Spinal cord (tissue), 10 donors: ENCODE results near the gene TNIK. TPM values are rescaled to one million over a fixed set of nuclear protein-coding genes. Genes with fewer than 3 reads are reported as not detected.

Experiments
- DNase-seq, 6 donors: peaks; one replicate each; pipeline versions ENCODE4 v3.0.0 to v3.0.0-alpha.2; 2013 to 2015; ENCODE audit warnings: low spot score in 6 of 6, low read depth in 4 of 6
- H3K27ac ChIP-seq: one replicate; pipeline ENCODE4 v1.5.1; 2013; ENCODE audit warnings: low read depth, low read length, control low read depth
- H3K27me3 ChIP-seq: one replicate; pipeline ENCODE4 v1.6.1; 2013; ENCODE audit warnings: low read length; ENCODE audit not compliant: control insufficient read depth, insufficient read depth
- H3K36me3 ChIP-seq: one replicate; pipeline ENCODE4 v1.6.1; 2013; ENCODE audit warnings: low read length; ENCODE audit not compliant: control insufficient read depth, insufficient read depth
- H3K4me1 ChIP-seq: one replicate; pipeline ENCODE4 v1.6.1; 2013; ENCODE audit warnings: low read length; ENCODE audit not compliant: control insufficient read depth, insufficient read depth
- H3K4me3 ChIP-seq: one replicate; pipeline ENCODE4 v1.5.1; 2013; ENCODE audit warnings: low read depth, low read length, control low read depth
- H3K9me3 ChIP-seq: one replicate; pipeline ENCODE4 v1.6.1; 2013; ENCODE audit warnings: low read length; ENCODE audit not compliant: control insufficient read depth, insufficient read depth
- WGBS: methylation state at CpG from one replicate; pipeline ENCODE4 v1.1.5; 2013; ENCODE audit warnings: missing lambda C conversion rate; ENCODE audit not compliant: insufficient coverage; 5-methylcytosine and 5-hydroxymethylcytosine counted together
- polyA plus RNA-seq, 2 donors: library from polyadenylated mRNA; unstranded; fragments of 120-200 nt; gene quantifications; one replicate each; pipeline ENCODE4 v1.2.1, GENCODE V29; 2013; ENCODE audit not compliant: insufficient read length in 2 of 2
- small RNA-seq: library from RNA; depleted of rRNA; stranded (forward); fragments of <200 nt; gene quantifications from one replicate; pipeline ENCODE3, GENCODE V24; 2014; ENCODE audit warnings: low replicate concordance
- total RNA-seq, 2 donors: library from RNA; depleted of rRNA in 1 of 2; stranded (reverse); fragments of 120-200 nt in 1 of 2; fragments of >200 nt in 1 of 2; gene quantifications; one replicate each; pipeline versions ENCODE4 v1.2.3 to v1.2.4, GENCODE V29; 2013 to 2014
- donor health status: healthy.

Gene TNIK
- total and polyA plus RNA-seq, 4 donors = 38.3 to 105 (median 88.5) TPM

DNA sequence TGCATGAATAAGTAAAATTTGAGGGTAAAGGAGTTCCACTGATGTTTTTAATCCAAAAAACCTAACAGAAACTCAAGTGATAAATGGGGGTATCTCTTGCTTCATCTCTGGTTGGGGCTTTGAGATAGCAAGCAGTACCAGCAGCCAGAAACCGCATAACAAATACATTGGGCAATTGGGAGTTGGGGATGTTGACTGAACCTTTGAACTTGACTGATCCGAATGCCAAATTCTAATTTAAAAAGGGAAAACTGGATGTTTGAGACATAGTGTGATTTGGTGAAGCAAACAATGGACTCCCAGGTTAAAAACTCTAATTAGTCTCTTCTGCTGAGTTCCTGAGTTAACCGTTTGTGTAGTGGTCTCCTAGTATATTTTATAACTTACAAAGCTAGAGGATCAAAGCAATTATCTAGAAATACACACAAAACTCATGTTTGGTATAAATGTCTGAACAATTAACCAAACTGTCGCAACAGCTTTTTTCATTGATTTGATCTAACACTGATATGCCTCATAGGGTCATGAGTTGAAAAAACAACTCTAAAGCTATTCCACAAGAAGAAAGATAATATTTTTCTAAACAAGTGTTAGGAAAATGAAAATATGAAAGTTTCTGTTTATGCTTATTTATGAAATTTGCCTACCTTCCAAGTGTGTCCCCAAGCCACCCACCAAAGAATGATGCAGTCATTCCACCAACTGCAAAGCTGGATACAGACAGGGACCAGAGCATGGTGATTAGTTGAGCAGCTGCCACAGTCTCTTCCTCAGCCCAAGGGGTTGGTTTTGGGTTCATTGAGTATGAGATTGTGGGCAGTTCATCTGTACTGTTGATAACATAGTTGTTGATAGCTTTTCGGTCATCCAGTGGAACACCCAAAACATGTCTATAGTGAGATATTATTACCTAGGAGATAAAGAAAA, 446.1 kb downstream of the TNIK start:
- Histone ChIP-seq H3K36me3 (no peaks in the 10 kb centered on the region), H3K9me3 (no peaks in the 10 kb centered on the region), H3K27ac (no peak overlapping the region), H3K27me3 (no peaks in the 10 kb centered on the region), H3K4me3 (no peak overlapping the region), H3K4me1 (no peaks in the 10 kb centered on the region)
- WGBS = 100% methylated on average over 2 of the region's 5 CpGs
- no peak for DNase-seq

DNA sequence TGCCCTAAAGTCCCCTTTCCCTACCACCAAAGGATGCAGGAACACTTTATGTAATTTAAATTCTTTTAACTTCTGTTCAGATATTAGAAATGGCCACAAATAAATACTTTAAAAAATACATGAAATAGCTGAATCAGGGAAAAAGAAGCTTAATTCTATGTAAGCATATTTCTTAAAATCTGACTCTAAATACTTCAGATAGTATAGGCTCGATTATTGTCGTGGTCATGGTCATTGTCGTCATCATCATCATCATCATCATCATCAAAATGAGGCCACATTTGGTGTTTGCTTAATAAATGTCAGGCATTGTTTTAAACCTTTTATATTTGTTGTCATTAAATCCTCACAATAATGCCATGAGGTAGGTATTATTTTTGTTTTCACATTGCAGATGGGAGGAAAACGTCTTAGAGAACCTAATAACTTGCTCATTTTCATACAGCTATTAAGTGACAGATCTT, 448.3 kb downstream of the TNIK start:
- WGBS = no CpG with 5 or more reads among the region's 4 CpGs
- Histone ChIP-seq H3K9me3 (no peaks in the 10 kb centered on the region), H3K27me3 (no peaks in the 10 kb centered on the region), H3K27ac (no peak overlapping the region), H3K36me3 (no peaks in the 10 kb centered on the region), H3K4me3 (no peak overlapping the region), H3K4me1 (no peaks in the 10 kb centered on the region)
- DNase-seq = no peak

Small RNA genes lying within 50 kb of the gene (small RNA-seq; reads per million reads assigned to genes)
- gene MIR569 (not detected), gene RF00019 (not detected), gene RNU6-348P (not detected)
